Loucy (cell line): ENCODE results near the gene DAPK1.

Experiments
- H2AFZ ChIP-seq: fragments of 200-600 bp; sonication (generic); 2 replicates; pipeline ENCODE4 v1.6.0; 2016; ENCODE audit warnings: antibody characterized with exemption, mild to moderate bottlenecking, low read length, moderate library complexity
- H3F3A ChIP-seq: fragments of 200-600 bp; 2 replicates; pipeline ENCODE4 v1.6.0; 2016; ENCODE audit warnings: antibody characterized with exemption, low read depth, mild to moderate bottlenecking
- H3K27me3 ChIP-seq: fragments of 200-600 bp; sonication (generic); 2 replicates; pipeline ENCODE4 v1.6.1; 2014; ENCODE audit warnings: low read length, mild to moderate bottlenecking; ENCODE audit not compliant: insufficient read depth, poor library complexity, severe bottlenecking
- H3K36me3 ChIP-seq: fragments of 200-600 bp; sonication (generic); 2 replicates; pipeline ENCODE4 v1.6.1; 2016; ENCODE audit warnings: low read length; ENCODE audit not compliant: insufficient read depth
- H3K4me1 ChIP-seq: fragments of 200-600 bp; sonication (generic); 2 replicates; pipeline ENCODE4 v1.5.1; 2014; ENCODE audit warnings: low read length, mild to moderate bottlenecking; ENCODE audit not compliant: insufficient read depth, poor library complexity, severe bottlenecking
- H3K4me2 ChIP-seq: fragments of 200-600 bp; sonication (generic); 2 replicates; pipeline ENCODE4 v1.6.0; 2014; ENCODE audit warnings: antibody characterized with exemption, low read length, low read depth, mild to moderate bottlenecking; ENCODE audit not compliant: poor library complexity, severe bottlenecking
- H3K4me3 ChIP-seq: fragments of 200-600 bp; sonication (generic); 2 replicates; pipeline ENCODE4 v1.5.1; 2014; ENCODE audit warnings: low read length, mild to moderate bottlenecking, mixed read lengths; ENCODE audit not compliant: poor library complexity, severe bottlenecking
- H3K79me2 ChIP-seq: fragments of 200-600 bp; sonication (generic); 2 replicates; pipeline ENCODE4 v1.6.1; 2014; ENCODE audit warnings: low read length; ENCODE audit not compliant: insufficient read depth
- H3K9ac ChIP-seq: fragments of 200-600 bp; sonication (generic); 2 replicates; pipeline ENCODE4 v1.6.0; 2014; ENCODE audit warnings: mild to moderate bottlenecking, low read depth, low read length, moderate library complexity; ENCODE audit not compliant: poor library complexity, severe bottlenecking
- H3K9me2 ChIP-seq: fragments of 200-600 bp; sonication (generic); replicated peaks from 2 replicates; pipeline ENCODE4 v1.6.1; 2016; ENCODE audit warnings: low read depth, low read length, mixed read lengths
- H3K9me3 ChIP-seq: fragments of 200-600 bp; sonication (generic); 2 replicates; pipeline ENCODE4 v1.6.1; 2014; ENCODE audit warnings: mild to moderate bottlenecking, antibody characterized with exemption, low read length, low read depth; ENCODE audit not compliant: insufficient read depth
- H4K20me1 ChIP-seq: fragments of 200-600 bp; sonication (generic); 2 replicates; pipeline ENCODE4 v1.6.0; 2014; ENCODE audit warnings: antibody characterized with exemption, low read length, mild to moderate bottlenecking; ENCODE audit not compliant: insufficient read depth, poor library complexity, severe bottlenecking
- EZH2phosphoT487 ChIP-seq: fragments of 200-600 bp; IDR thresholded peaks from 2 replicates; pipeline ENCODE4 v1.6.1; 2018; ENCODE audit warnings: antibody characterized with exemption, mild to moderate bottlenecking, moderate library complexity, borderline replicate concordance
- TF ChIP-seq, protein P1 (sequence below): fragments of 200-600 bp; sonication (generic); conservative IDR thresholded peaks from 2 replicates; pipeline ENCODE4 v1.5.1; 2014; ENCODE audit warnings: mild to moderate bottlenecking, antibody characterized with exemption, low read length

The DAPK1 gene

DNA sequence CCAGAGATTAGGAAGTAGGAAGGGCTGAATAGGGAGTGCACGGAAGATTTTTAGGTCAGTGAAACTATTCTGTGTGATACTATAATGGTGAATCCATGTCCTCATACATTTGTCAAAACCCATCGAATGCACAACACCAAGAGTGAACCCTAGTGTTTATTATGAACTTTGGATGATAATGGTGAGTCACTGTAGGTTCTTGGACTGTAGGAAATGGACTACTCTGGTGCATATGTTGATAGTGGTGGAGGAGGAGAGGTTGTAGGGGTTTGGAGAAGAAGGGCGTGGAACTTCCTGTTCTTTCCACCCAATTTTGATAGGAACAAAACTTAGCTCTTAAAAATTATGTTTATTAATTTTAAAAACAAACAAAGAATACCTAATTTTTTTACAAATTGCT, 242.5 kb downstream of the DAPK1 start:
- TF ChIP-seq EZH2phosphoT487: no peak
- TF ChIP-seq, protein P1, sequence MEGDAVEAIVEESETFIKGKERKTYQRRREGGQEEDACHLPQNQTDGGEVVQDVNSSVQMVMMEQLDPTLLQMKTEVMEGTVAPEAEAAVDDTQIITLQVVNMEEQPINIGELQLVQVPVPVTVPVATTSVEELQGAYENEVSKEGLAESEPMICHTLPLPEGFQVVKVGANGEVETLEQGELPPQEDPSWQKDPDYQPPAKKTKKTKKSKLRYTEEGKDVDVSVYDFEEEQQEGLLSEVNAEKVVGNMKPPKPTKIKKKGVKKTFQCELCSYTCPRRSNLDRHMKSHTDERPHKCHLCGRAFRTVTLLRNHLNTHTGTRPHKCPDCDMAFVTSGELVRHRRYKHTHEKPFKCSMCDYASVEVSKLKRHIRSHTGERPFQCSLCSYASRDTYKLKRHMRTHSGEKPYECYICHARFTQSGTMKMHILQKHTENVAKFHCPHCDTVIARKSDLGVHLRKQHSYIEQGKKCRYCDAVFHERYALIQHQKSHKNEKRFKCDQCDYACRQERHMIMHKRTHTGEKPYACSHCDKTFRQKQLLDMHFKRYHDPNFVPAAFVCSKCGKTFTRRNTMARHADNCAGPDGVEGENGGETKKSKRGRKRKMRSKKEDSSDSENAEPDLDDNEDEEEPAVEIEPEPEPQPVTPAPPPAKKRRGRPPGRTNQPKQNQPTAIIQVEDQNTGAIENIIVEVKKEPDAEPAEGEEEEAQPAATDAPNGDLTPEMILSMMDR: no peak
- Histone ChIP-seq H3K4me1 (no peaks in the 10 kb centered on the region), H3F3A (no peaks in the 10 kb centered on the region), H4K20me1 (no peaks in the 10 kb centered on the region), H3K9ac (no peak overlapping the region), H3K4me3 (no peak overlapping the region), H3K9me3 (no peaks in the 10 kb centered on the region), H3K79me2 (no peaks in the 10 kb centered on the region), H3K27me3 (no peaks in the 10 kb centered on the region), H3K36me3 (no peaks in the 10 kb centered on the region), H3K4me2 (no peak overlapping the region), H2AFZ (no peak overlapping the region), H3K9me2 (no peaks in the 10 kb centered on the region)

DNA sequence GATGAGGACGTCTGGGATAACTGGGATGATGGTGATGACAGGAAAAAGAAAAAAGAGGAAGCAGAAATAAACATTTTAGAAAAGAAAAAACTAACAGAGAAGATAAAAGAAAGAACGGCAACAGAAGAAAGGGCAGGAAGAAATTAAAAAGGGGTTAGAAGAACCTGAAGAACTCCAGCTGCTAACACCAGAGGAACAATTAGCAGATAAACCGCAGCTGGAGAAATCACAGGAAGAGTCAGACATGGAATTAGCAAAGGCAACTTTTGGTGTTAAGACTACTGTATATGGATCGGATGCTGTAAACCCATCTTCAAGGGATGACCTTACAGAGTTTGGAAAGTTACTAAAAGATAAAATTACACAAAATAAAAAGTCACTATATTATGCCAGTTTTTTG, 243.7 kb downstream of the DAPK1 start:
- H3K9me3 ChIP-seq: no peaks in the 10 kb centered on the region
- no peaks in the 10 kb centered on the region for H3K27me3 ChIP-seq
- H4K20me1 ChIP-seq: no peaks in the 10 kb centered on the region
- no peaks in the 10 kb centered on the region for H3K79me2 ChIP-seq
- H3K36me3 ChIP-seq: no peaks in the 10 kb centered on the region
- H3F3A ChIP-seq: no peaks in the 10 kb centered on the region
- no peak overlapping the region for H3K4me2 ChIP-seq
- no peak for TF ChIP-seq EZH2phosphoT487
- TF ChIP-seq, protein P1: no peak
- H2AFZ ChIP-seq: no peak overlapping the region
- no peaks in the 10 kb centered on the region for H3K9me2 ChIP-seq
- H3K4me1 ChIP-seq: no peaks in the 10 kb centered on the region
- H3K9ac ChIP-seq: no peak overlapping the region
- H3K4me3 ChIP-seq: no peak overlapping the region

GRCh38 chr9:87741891-87742290, 244.2 kb downstream of the DAPK1 start:
- Histone ChIP-seq H3F3A (no peaks in the 10 kb centered on the region), H3K27me3 (no peaks in the 10 kb centered on the region), H3K36me3 (no peaks in the 10 kb centered on the region), H3K9me2 (no peaks in the 10 kb centered on the region), H3K79me2 (no peaks in the 10 kb centered on the region), H3K9me3 (no peaks in the 10 kb centered on the region), H3K4me2 (no peak overlapping the region), H3K4me1 (no peaks in the 10 kb centered on the region), H4K20me1 (no peaks in the 10 kb centered on the region), H2AFZ (no peak overlapping the region), H3K9ac (no peak overlapping the region), H3K4me3 (no peak overlapping the region)
- TF ChIP-seq, protein P1: no peak
- TF ChIP-seq EZH2phosphoT487: no peak
